Right lung (tissue), 5 donors: ENCODE measurements around the gene CFAP65. TPM values are rescaled to one million over a fixed set of nuclear protein-coding genes. Genes with fewer than 3 reads are reported as not detected.

Experiments
- DNase-seq, 2 donors: peaks; one replicate each; pipeline ENCODE4 v3.0.0-alpha.2; 2013
- polyA plus RNA-seq, 5 donors: library from polyadenylated mRNA; unstranded; fragments of 120-200 nt; gene quantifications; one replicate each; pipeline versions ENCODE4 v1.2.1 to v1.2.3, GENCODE V29; 2013; ENCODE audit warnings: inconsistent platforms in 1 of 5, low replicate concordance in 1 of 5; ENCODE audit not compliant: insufficient read length in 5 of 5, insufficient read depth in 1 of 5

The CFAP65 gene
- polyA plus RNA-seq, 5 donors: 0.60 to 4.5 (median 3.1) TPM

DNA sequence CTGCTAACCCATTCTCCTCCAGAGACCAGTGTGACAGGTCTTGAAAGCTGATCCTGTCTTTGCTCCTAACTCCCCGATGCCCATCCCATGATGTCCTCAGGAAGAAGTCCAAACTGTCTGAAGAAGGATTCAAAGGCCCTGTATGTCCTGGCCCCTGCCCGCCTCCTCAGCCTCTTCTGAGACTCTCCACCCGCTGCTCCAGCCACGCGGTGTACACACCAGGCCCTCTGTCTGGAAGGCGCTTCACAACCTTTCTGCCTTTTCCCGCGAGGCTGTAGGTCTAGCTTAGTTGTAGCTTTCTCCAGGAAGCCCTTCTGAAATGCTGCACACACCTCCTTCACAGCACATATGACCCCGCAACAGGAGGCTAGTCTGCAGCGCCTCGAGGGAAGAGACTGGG lies 24.6 kb downstream of the CFAP65 start:
- DNase-seq: no peak

DNA sequence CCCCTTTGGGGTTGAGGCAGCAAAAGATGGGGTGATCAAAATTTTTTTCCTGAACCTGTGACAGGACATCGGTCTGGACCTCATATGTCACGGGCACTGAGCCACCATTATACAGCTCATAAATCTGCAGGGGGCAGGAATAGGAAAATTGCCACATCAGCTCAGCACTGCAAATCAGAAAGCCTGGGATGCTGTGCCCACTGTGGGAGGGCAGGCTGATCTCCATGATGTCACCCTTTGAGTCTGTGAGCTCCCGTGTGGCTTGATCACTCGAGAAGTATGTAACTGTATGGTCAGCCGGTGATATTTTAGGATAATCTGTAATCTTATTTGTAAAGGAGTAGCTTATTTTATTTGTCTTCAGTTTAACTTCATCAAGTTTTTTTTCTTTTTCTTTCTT lies 30.4 kb downstream of the CFAP65 start:
- no peak for DNase-seq

DNA sequence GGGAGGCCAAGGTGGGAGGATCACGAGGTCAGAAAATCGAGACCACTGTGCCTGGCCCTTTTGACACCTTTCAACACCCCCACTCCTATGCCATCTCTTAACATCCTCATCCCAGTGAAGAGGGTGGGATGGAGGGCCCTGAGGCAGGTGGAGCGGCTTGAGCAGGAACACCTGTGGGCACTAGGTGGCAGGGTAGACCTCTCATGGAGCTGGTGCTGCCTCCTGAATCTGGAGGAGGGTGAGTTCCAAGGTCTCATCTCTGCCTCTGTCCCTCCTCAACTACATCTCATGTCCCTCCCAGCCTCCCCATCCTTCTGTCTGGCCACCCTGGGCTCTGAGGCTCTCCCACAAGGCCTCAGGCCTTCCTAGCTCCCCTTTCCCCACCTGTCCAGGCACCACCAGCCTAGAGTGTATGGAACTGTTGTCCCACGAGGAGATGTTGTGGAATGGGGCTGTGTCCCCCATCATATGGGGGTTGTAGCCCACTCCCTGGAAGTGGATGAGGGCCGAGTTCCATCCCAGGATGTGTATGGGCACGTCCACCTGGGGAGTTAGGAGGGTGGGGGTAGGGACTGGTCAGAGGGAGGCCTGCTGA lies 31.1 kb downstream of the CFAP65 start:
- no peak for DNase-seq

DNA sequence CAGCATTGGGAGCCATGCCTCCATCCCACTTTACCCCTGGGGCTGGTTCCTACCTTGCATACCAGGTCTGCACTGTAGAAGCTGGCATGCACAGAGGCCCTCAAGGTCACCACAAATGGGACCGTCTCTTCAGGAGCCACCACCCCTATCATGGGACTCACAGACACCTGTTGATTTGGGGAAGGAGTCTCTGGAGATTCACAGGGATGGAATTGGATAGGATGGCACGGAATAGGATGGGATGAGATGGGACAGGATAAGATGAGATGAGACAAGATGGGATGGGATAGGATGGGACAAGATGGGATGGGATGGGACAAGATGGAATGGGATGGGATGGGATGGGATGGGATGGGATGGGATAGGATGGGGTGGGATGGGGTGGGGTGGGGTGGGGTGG lies 32.0 kb downstream of the CFAP65 start:
- no peak for DNase-seq

DNA sequence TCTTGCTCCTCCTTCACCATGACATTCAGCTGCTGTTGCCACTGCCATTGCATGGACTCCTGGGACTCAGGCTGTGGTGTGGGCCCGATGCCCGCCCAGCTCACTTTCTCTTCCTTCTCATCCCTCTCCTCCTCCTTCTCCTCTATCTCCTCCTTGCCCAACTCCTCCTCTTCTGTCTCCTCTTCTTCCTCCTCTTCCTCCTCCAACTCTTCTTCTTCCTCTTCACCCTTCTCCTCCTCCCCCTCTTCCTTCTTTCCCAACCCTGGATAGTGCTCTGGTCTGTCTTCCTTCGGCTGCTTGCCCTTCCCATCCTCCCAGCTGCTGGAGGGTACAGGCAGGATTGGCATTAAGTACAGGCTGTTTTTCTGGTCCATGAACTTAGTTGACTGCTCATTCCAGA lies 37.3 kb downstream of the CFAP65 start:
- no peak for DNase-seq

DNA sequence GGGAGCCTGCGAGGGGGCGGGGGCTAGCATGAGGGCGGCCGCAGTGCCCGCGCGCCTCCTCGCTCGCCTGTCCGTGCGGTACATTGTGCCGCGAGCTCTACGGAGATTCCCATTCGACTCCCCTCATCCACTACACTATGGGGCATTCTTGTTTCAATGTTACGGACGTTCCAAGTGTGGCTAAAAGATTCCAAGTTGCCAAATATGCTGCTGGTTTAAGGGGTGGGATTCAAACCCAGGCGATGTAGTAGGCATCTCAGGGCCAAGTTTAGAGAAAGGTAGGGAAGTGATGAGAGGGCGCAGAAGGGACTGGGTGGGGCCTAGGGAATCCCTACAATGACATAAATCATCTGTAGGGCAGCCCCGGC lies 38.1 kb downstream of the CFAP65 start:
- DNase-seq: no peak

DNA sequence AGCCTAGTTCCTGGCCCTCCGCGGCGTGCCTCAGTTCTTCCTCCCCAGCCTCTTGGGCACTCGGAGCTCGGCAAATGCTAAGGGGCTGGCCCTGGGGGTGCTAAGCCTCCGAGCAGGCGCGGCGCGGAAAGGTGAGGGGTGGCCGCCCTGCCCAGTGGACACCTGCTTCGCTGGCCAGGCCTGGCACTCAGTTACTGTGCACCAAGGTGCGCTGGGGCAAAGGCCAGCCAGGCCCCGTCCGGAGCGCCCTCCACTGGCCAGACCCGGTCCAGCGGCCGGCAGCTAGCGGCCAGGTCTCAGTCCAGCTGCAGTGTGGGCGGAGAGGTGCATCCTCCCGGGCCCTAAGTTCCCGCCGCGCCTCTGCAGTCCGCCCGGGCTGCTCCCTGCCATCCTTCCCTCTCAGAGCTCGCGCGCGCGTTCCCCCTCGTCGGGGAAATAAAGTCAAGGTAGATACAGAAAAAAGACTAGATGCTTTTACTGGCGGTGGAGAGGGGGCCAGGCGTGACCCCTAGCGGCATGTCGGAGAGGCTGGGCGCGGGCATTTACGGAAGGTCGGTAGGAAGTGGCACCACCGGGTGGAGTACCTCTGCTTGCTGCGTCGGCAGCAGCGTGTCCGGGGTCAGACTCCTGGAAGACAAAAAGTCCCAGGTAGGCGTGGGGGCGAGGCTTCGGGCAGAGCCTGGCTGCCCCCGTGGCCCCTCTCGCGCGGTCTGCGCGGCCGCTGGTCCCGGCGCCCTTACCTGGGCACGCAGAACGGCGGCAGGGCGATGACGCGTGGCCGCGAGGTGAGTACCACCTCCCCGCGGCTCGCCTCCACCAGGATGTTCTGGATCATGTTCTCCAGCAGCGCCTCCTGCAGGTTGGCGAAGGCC lies 38.7 kb downstream of the CFAP65 start:
- no peak for DNase-seq

DNA sequence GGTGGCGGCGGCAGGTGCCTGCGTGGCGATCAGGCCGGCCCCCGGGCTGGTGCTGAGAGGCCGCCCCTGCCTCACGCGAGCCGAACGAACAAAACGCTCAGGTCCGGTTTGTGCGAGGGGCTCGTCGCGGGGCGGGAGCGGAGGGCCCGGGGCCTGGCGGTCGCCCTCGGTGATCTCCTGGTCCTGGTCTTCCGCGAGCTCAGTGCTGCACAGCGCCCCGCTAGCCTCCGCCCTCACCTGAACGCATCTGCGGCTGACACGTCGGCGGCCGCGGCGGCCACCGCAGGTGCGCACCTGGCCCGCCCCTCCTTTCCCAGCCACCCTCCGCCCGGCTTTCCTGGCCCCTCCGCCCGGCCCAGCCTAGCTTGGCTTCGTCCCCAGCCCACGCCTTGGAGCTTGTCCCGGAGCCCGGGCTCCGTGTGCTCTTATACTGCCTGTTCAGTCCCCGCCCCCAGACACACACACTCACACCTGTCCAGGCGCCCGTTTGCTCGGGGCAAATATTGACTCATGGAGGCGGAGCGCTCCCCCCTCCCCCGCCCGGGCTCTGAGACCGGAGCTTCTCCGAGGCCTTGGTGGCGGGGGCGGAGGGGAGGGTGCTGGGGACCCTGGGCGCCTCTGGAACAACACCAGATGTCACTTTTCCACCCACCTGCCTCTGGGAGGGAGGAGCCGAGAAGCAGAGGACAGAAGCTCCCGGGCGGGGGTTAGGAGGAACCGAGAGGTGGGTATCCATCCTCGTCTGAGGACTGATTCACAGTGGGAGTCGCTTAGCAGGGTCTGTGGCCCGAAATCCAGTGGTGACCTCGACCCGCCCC lies 39.5 kb downstream of the CFAP65 start:
- peak; percentile 61 to 73 for DNase-seq

DNA sequence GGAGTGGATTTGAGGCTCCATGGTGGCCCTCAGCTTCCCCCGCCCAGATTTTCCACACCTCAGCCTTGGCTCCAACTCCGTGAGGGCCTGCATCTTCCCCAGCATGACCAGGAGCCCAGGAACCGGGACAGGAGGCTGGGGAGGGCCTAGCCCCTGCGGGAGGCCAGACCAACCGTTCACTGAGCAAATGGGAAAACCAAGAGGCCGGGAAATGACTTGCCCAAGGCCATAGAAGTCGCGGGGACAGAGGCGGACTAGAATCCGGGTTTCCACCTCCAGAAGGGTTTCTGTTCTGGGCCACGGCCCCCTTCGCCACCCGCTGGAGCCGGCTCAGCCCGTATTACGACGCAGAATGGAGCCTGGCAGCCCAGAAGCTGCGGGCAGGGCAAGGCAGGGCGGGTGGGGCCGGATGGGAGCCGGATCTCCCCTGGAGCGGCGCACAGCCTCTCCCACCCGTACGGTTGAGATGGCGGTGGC lies 40.2 kb downstream of the CFAP65 start:
- no peak for DNase-seq

DNA sequence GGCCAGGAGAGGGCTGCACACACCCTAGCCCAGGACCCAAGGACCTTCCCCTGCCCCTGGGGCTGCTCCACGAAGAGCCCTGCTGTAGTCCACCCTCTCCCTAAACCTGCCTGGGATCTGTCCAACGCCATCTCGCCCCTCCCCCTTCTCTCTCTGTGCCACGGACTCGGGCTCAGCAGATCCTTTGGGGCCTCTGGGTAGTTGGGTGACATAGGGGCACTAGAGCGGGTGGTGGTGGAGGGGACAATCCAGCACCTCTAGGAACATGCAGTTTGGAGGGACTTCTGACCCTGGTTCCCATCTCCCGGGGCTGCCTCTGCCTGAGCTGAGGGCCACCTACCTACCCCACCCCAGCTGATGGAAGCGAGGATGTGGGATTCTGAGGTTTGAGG lies 40.8 kb downstream of the CFAP65 start:
- DNase-seq: no peak

DNA sequence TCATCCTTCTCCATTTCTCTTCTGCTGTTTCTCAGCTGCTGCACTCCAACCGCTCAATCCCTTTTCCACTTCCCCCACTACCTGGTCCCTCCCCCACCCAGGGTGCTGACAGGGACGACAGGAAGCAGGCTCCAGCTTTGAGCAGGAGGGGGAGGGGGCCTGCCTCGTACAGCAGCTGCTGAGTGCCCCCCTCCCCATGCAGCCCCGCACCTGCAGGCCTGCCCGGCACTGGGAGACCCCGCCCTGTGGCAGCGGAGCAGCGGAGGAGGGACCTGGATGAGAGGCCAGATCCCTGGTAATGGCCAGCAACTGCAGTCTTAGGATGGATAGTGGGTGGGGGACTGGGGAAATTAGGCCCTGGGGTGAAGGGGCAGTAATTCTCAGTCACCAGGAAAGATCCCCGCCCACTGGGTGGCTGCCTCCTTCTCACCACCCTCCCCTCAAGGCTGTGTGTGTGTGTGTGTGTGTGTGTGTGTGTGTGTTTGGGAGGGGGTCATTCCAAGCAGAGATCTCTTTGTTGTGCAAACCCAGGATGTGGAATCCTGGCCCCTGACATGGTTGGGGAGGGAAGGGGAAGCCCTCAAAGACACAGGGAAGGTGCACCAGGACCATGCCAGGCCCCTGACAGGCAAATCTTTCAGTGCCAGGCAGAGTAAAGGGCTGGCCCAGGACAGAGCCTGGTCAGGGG lies 41.3 kb downstream of the CFAP65 start:
- DNase-seq: no peak

DNA sequence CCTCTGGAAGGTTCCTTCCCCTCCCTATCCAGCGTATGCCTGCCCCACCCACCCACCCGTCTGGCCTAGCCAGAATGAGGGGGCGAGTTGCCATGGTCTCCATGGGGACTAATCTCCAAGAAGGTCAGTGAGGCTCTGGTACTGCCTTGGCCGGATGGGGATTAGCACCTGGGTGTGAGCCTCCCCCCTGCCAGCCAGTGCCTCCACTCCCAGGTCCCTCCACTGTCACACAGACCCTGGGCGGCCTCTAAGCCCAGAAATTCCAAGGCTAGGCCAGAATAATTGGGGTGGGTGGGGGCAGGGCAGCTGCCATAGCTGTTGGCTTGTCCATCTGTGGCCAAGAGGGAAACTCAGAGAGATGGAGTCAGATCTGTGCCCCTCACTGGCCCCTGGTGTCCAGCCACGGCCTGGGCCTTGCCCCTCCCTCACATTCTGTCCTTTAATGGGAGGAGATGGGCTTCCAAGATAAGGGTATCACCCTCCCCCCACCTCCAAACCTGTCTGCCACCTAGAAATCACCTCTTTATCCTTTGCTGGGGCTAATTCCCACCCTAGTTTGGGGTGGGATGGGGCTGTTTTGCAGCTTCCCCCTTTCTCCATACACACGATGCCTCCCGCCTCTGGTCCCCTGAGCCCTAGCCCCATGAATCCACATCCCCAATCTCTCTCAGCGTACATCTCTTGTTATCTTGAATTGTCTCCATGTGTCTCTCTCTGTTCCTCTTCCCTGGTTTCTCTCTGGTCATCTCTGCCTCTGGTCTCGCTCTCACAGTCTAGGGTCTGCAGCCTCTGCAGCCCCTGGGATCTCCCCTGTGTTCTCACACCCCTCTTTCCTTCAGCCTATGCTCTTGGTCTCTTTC lies 42.1 kb downstream of the CFAP65 start:
- DNase-seq: no peak

DNA sequence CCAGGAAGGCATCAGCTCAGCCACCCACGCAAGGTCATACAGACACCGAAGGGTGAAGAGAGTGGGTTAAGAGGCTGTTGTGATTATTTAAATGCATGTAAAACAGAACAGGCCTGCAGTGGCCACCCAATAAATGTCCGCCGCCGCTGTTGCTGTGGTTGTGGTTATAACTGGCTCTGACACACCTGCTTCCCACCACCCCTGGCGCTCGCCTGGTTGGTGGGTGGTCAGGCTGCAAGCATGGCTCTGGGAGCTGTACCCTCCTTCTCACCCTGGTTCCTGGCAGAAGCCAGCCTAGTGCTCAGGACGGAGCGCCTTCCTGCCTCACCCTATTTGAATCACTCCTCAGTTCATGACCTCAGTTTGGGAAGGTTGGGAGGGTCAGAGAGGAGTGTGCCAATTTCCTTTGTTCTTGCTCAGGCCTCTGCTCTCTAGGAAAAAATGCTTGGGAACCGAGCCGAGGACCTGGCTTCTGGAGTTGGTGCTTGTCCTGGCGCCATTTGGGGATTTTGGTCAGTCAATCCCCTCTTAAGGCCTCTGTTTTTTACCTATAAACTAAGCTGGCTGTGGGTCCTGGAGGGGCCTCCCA lies 42.8 kb downstream of the CFAP65 start:
- no peak for DNase-seq

DNA sequence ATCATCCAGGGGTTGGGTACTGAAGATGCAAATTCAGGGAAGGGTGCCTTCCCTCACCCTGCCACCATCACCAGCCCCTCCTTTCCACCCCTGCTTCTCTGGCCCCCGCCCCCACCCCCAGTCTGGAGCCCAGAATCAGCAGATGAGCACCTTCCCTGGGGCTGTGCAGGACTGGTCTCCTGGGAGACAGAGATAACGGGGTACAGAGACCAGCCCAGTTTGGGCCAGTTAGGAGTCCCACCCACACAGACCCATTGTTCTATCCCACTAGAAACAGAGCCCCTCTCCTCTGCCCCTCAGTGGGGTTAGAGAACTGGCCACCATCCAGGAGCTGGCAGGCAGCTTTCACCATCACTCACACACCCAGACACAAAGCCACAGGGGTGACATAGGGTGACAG lies 43.6 kb downstream of the CFAP65 start:
- DNase-seq: no peak

DNA sequence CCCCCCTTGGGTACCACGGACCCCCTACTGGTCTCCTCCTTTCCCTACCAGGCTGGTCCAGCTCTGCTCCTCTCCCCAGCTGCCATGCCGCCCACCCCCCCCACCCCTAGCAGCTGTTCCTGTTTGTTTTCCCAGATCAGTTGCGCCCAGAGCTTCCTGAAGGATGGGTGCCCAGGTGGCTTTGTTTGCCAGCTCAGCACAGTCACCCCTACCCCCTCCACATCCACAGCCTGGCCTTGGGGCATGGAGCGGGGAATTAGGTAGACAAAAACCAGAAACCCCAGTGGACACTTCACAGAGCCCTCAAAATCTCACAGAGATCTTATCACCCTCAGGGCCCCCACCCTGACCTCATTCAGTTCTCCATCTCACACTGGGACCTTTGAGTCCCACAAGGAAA lies 44.4 kb downstream of the CFAP65 start:
- DNase-seq: no peak

DNA sequence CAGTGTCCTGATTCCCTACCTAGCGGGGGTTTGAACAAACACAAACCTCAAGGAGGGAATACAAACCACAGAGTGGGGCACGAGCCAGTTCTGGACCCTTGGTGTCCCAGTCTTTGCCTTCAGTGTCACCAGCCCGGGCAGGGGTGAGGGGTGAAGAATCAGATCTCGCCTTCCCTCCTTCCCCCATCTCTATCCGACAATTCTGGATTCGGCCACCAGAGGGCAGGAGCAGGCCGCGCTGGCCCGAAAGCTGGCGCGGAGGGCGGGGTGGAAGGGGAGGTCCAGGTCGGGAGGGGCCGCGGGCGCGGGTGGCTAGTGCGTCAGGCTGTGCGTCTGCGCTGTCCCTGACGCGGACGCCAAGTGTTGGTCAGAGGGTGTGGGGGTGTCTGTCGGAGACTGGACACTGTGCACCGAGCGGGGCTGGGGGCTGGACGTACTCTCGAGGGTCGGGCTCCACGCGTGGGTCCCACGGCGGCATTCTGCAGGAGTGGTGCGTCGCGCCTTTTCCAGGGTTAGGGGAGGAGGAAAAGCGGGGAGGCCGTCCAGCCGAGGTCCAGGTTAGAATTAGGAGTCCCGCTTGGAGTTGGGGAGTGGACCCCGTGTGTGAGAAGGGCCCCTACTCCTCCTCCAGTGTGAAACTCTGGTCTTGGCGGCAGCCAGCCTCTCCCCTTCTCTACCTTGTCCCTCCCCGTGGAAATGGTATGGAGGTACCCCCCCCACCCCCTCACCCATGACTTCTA lies 45.2 kb downstream of the CFAP65 start:
- DNase-seq: peak; percentile 67 to 76

DNA sequence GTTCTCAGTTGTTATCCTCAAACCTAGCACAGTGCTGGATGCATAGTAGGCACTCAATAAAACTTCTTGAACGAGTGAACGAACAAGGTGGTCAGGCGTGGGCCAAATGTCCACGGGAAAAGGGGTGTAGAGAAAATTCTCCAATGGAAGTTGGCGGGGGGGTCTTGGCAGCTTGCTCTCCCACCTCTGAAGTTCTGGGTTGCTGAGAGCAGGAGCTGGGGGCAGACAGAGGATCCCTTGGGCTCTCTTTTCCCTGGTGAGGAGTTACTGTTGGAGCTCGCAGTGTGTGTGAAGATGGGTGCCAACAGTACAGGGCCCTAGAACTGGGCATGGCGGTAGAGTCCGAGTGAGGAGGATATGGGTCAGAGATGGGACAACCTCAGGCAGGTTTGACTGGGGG lies 45.8 kb downstream of the CFAP65 start:
- no peak for DNase-seq

DNA sequence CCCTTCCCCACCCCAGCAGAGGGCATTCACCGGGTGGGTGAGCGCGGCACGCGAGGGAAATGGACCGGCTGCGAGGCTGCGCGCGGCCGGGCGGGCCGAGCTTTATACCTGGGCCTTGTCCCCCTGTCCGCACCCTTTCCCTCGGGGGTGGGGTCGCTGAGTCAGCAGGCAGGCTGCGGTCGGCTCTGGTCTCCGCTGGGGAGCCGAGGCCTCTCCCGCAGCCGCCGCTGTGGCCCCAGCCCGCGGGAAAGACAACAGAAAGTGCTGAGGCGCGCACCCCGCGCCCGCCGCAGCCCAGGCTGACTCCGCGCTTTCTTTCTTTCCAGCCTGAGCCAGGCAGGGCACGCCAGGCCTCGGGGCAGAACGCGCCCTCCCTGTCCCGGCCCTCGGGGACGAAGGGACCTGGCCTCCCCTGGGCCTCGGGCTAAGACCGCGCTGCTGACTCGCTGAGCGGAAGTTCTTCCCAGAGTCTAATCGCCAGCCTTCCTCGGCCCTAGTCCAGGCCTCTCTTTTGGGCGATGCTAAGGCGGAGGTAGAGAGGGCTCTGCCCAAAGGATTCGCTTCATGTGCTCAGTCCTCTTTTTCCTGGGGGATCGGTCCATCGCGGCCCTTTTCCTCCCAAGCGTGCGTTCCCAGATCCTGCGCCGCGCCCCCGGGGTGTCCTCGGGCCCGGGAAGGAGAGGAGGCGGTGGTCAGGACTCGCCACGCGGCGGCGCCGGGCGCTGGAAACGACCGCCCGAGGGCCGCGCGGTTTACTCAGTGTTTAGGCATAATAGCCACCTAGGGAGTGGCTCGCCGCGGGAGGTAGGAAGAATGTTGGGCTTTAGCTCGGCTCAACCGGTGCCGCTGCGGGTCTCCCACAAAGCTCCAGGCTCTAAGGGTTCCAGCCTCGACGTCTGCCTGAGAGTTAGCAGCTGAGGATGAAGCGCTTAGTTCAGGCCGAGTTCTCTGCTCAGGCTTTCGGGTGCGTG lies 47.7 kb downstream of the CFAP65 start, which contains the start of gene CRYBA2:
CRYBA2 (minus strand) TSS at position 78 of the 971 bp plus-strand sequence. CDS start 246 bp downstream, outside the sequence.
- DNase-seq: no peak
